Stomach (tissue), 9 donors: Measurements from ENCODE around the gene CDH15. TPM values are rescaled to one million over a fixed set of nuclear protein-coding genes. Genes with fewer than 3 reads are reported as not detected.

Source experiments
- DNase-seq, 2 donors: peaks; one replicate each; pipeline versions ENCODE4 v3.0.0 to v3.0.0-alpha.2; 2013 to 2019
- H3K27ac ChIP-seq, 5 donors: fragments of 200-600 bp in 4 of 5; sonication (generic) in 4 of 5; one replicate each; pipeline ENCODE4 v1.5.1; 2013 to 2019; ENCODE audit warnings: mild to moderate bottlenecking in 1 of 5, moderate library complexity in 1 of 5
- H3K27me3 ChIP-seq, 3 donors: fragments of 200-600 bp; sonication (generic); one replicate each; pipeline ENCODE4 v1.5.1; 2017 to 2019; ENCODE audit warnings: mixed run types in 1 of 3
- H3K36me3 ChIP-seq, 4 donors: fragments of 200-600 bp; sonication (generic); 1 replicate in 3 of 4; 2 replicates in 1 of 4; pipeline ENCODE4 v1.5.1; 2016 to 2019
- H3K4me1 ChIP-seq, 4 donors: fragments of 200-600 bp; sonication (generic); one replicate each; pipeline ENCODE4 v1.5.1; 2016 to 2019
- H3K4me3 ChIP-seq, 4 donors: fragments of 200-600 bp; sonication (generic) in 3 of 4; one replicate each; pipeline ENCODE4 v1.5.1; 2016 to 2019; ENCODE audit warnings: mild to moderate bottlenecking in 1 of 4
- H3K9me3 ChIP-seq, 4 donors: fragments of 200-600 bp; sonication (generic); one replicate each; pipeline ENCODE4 v1.5.1; 2016 to 2019
- EP300 ChIP-seq: sonication (generic); formaldehyde crosslinking; IDR thresholded peaks from one replicate; pipeline ENCODE4 v1.6.1; 2017; ENCODE audit warnings: antibody characterized with exemption
- POLR2A ChIP-seq, 4 donors: fragments of 450-650 bp; IDR thresholded peaks; one replicate each; pipeline ENCODE4 v1.6.1; 2016; ENCODE audit warnings: antibody characterized with exemption in 4 of 4, control low read depth in 2 of 4, mild to moderate bottlenecking in 1 of 4, moderate library complexity in 1 of 4
- POLR2AphosphoS5 ChIP-seq, 3 donors: sonication (generic); formaldehyde crosslinking; IDR thresholded peaks; one replicate each; pipeline ENCODE4 v1.6.1; 2016; ENCODE audit warnings: antibody characterized with exemption in 3 of 3
- WGBS, 5 donors: extraction: QIAGEN DNeasy Blood & Tissue Kit in 3 of 5; methylation state at CpG; one replicate each; pipeline versions ENCODE4 v1.1.5 to v1.1.7; 2013 to 2018; 5-methylcytosine and 5-hydroxymethylcytosine counted together
- intact Hi-C: fragments of 100-400 bp; cut with DNase I; formaldehyde crosslinking; loops from one replicate; pipeline ENCODE4 v1.15.1; 2023; ENCODE audit warnings: low total_unique reads
- polyA plus RNA-seq, 3 donors: library from polyadenylated mRNA; stranded (reverse); fragments of 200-250 nt; gene quantifications; one replicate each; pipeline ENCODE4 v1.2.3, GENCODE V29; 2013
- total RNA-seq, 5 donors: library from RNA; depleted of rRNA; stranded (reverse); fragments of >200 nt; gene quantifications; one replicate each; pipeline versions ENCODE4 v1.1.0 to v1.2.3, GENCODE V29; 2014 to 2016
- TF ChIP-seq, protein P1 (sequence below), 7 experiments: fragments of 450-650 bp in 4 of 7; fragments of 200-600 bp in 3 of 7; sonication (generic) in 3 of 7; IDR thresholded peaks; one replicate each; pipeline ENCODE4 v1.5.1; 2016 to 2019; ENCODE audit warnings: antibody characterized with exemption in 7 of 7, control low read depth in 2 of 7, mild to moderate bottlenecking in 1 of 7
- donor health status: healthy with polysubstance abuse.
- donor health status: Bipolar disorder and iron deficiency.
- donor health status: healthy.

CDH15 gene
- total and polyA plus RNA-seq, 8 donors = 0.20 to 0.31 TPM; not detected in 6

GRCh38 chr16:89132194-89133005, 39.1 kb upstream of the CDH15 start:
- Histone ChIP-seq H3K27ac (no peak overlapping the region), H3K9me3 (peaks cover 0 to 9% (median 0%) of the 10 kb centered on the region in 4 donors), H3K4me3 (no peak overlapping the region), H3K27me3 (no peaks in the 10 kb centered on the region), H3K4me1 (no peaks in the 10 kb centered on the region), H3K36me3 (peaks cover 23 to 81% (median 75%) of the 10 kb centered on the region in 4 donors)
- DNase-seq = no peak
- intact Hi-C loops = no loop called here
- 92 to 97% (median 95%) methylated on average over 14 to 22 of the region's 22 CpGs for WGBS, 5 donors
- TF ChIP-seq POLR2A (IDR thresholded peaks at IDR 0.05) (no peak), EP300 (no peak), POLR2AphosphoS5 (IDR thresholded peaks at IDR 0.05) (no peak)
- TF ChIP-seq, protein P1, sequence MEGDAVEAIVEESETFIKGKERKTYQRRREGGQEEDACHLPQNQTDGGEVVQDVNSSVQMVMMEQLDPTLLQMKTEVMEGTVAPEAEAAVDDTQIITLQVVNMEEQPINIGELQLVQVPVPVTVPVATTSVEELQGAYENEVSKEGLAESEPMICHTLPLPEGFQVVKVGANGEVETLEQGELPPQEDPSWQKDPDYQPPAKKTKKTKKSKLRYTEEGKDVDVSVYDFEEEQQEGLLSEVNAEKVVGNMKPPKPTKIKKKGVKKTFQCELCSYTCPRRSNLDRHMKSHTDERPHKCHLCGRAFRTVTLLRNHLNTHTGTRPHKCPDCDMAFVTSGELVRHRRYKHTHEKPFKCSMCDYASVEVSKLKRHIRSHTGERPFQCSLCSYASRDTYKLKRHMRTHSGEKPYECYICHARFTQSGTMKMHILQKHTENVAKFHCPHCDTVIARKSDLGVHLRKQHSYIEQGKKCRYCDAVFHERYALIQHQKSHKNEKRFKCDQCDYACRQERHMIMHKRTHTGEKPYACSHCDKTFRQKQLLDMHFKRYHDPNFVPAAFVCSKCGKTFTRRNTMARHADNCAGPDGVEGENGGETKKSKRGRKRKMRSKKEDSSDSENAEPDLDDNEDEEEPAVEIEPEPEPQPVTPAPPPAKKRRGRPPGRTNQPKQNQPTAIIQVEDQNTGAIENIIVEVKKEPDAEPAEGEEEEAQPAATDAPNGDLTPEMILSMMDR (IDR thresholded peaks at IDR 0.05) = no peak

GRCh38 chr16:89133457-89134127, 38.0 kb upstream of the CDH15 start:
- H3K4me3 ChIP-seq = no peak overlapping the region
- 95 to 97% (median 96%) methylated on average over 21 to 25 of the region's 25 CpGs for WGBS, 5 donors
- H3K9me3 ChIP-seq = peaks cover 0 to 9% (median 0%) of the 10 kb centered on the region in 4 donors
- H3K4me1 ChIP-seq = no peaks in the 10 kb centered on the region
- intact Hi-C loops = no loop called here
- H3K27ac ChIP-seq = no peak overlapping the region
- no peak for DNase-seq
- H3K27me3 ChIP-seq = no peaks in the 10 kb centered on the region
- peaks cover 23 to 92% (median 86%) of the 10 kb centered on the region in 4 donors for H3K36me3 ChIP-seq
- TF ChIP-seq, protein P1 (IDR thresholded peaks at IDR 0.05) = no peak
- no peak for TF ChIP-seq POLR2A (IDR thresholded peaks at IDR 0.05)

- intact Hi-C loops = no loop called here
- 92 to 97% (median 95%) methylated on average over 20 of the region's 20 CpGs for WGBS, 5 donors
Observed at GRCh38 chr16:89134269-89134668, 37.3 kb upstream of the CDH15 start.

GRCh38 chr16:89135166-89135565, 36.4 kb upstream of the CDH15 start:
- intact Hi-C loops = no loop called here
- TF ChIP-seq POLR2AphosphoS5 (IDR thresholded peaks at IDR 0.05) (no peak), EP300 (no peak), POLR2A (IDR thresholded peaks at IDR 0.05) (no peak)
- TF ChIP-seq, protein P1 (IDR thresholded peaks at IDR 0.05) = no peak
- H3K27ac ChIP-seq = no peak overlapping the region
- 93 to 98% (median 96%) methylated on average over 11 of the region's 11 CpGs for WGBS, 5 donors
- peaks cover 0 to 4% (median 0%) of the 10 kb centered on the region in 4 donors for H3K9me3 ChIP-seq
- H3K27me3 ChIP-seq = no peaks in the 10 kb centered on the region
- peaks cover 29 to 94% (median 87%) of the 10 kb centered on the region in 4 donors for H3K36me3 ChIP-seq
- no peak for DNase-seq
- H3K4me3 ChIP-seq = no peak overlapping the region
- H3K4me1 ChIP-seq = no peaks in the 10 kb centered on the region

More at GRCh38 chr16:89134269-89134668, 37.3 kb upstream of the CDH15 start:
- DNase-seq = no peak
- no peak overlapping the region for H3K4me3 ChIP-seq
- no peaks in the 10 kb centered on the region for H3K27me3 ChIP-seq
- TF ChIP-seq, protein P1 (IDR thresholded peaks at IDR 0.05) = no peak
- no peak for TF ChIP-seq POLR2AphosphoS5 (IDR thresholded peaks at IDR 0.05)
- no peak for TF ChIP-seq EP300
- TF ChIP-seq POLR2A (IDR thresholded peaks at IDR 0.05) = no peak
- H3K27ac ChIP-seq = no peak overlapping the region
- H3K36me3 ChIP-seq = peaks cover 23 to 94% (median 88%) of the 10 kb centered on the region in 4 donors
- peaks cover 0 to 9% (median 0%) of the 10 kb centered on the region in 4 donors for H3K9me3 ChIP-seq
- no peaks in the 10 kb centered on the region for H3K4me1 ChIP-seq
